ENCODE measurements around the gene CLPX.

DNA sequence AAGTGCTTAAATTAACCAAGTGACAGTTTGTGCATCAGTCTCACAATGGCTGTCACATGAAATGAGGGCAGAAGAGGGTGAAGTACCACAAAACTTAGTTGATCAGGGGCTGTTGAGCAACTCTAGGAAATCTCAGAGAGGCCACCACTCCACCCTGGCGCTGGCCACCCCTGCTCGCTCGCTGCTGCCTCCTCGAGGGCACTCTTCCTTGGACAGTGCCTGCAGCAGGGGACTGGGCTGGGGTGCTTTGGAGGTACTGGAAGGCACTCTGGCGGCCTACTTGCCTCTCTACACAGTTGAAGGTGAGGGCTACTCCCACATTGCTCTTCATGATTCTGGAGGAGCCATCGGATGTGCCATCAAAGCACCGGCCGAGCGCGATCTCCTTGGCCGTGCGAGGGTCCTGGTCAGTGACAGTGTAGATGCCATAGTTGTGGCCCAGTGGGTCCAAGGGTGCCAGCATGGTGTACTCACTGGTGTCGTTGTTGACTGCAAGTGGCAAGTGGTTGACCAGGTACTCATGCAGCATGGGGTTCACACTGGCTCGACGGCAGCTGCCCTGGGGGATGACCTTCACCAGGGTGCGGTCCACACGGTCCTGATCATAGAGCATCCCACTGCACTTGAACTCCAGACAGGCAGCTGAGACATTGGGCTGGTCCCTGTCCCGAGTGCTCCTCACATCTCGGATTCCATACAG lies 11.6 kb upstream of the CLPX start:
- TF ChIP-seq POLR2A (IDR thresholded peaks at IDR 0.05) (no peak), POLR2AphosphoS5 (IDR thresholded peaks at IDR 0.05) (no peak), CTCF (IDR thresholded peaks at IDR 0.05) (no peak), EP300 (IDR thresholded peaks at IDR 0.05) (no peak)
